ENCODE results near the gene DENND1B. TPM values are rescaled to one million over a fixed set of nuclear protein-coding genes. Genes with fewer than 3 reads are reported as not detected.

DENND1B gene
- total RNA-seq, 1 experiment from 2014 or later: 14.1 TPM

- H3K9me3 ChIP-seq (ENCODE audit: insufficient read depth, low read depth): no peaks in the 10 kb centered on the region
- POLR2A ChIA-PET (ENCODE audit: unreplicated experiment): no interaction called here
- intact Hi-C loops (cut with micrococcal nuclease; ENCODE audit: unreplicated experiment): no loop called here
These were observed 24.9 kb downstream of the DENND1B start for GRCh38 chr1:197750366-197750765.

GRCh38 chr1:197745911-197746310 lies 29.4 kb downstream of the DENND1B start:
- TF ChIP-seq, protein P1, sequence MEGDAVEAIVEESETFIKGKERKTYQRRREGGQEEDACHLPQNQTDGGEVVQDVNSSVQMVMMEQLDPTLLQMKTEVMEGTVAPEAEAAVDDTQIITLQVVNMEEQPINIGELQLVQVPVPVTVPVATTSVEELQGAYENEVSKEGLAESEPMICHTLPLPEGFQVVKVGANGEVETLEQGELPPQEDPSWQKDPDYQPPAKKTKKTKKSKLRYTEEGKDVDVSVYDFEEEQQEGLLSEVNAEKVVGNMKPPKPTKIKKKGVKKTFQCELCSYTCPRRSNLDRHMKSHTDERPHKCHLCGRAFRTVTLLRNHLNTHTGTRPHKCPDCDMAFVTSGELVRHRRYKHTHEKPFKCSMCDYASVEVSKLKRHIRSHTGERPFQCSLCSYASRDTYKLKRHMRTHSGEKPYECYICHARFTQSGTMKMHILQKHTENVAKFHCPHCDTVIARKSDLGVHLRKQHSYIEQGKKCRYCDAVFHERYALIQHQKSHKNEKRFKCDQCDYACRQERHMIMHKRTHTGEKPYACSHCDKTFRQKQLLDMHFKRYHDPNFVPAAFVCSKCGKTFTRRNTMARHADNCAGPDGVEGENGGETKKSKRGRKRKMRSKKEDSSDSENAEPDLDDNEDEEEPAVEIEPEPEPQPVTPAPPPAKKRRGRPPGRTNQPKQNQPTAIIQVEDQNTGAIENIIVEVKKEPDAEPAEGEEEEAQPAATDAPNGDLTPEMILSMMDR (conservative IDR thresholded peaks at IDR 0.05): no peak
- TF ChIP-seq EZH2 (IDR thresholded peaks at IDR 0.05; ENCODE audit: low read depth): no peak
- no peaks in the 10 kb centered on the region for H3K27me3 ChIP-seq (ENCODE audit: insufficient read depth, low read depth)
- H3K9me3 ChIP-seq (ENCODE audit: insufficient read depth, low read depth): no peaks in the 10 kb centered on the region
- ChIA-PET POLR2A (ENCODE audit: unreplicated experiment) (no interaction called here), CTCF (no interaction called here)
- H3K36me3 ChIP-seq (ENCODE audit: low read depth): no peaks in the 10 kb centered on the region
- intact Hi-C loops (cut with micrococcal nuclease; ENCODE audit: unreplicated experiment): no loop called here
- no peak for DNase-seq
- H3K27ac ChIP-seq: no peak overlapping the region
- H3K4me1 ChIP-seq (replicated peaks; ENCODE audit: insufficient read depth): no peaks in the 10 kb centered on the region
- peaks cover 16% of the 10 kb centered on the region for H3K79me2 ChIP-seq (ENCODE audit: low read depth)
- H3K9me2 ChIP-seq (ENCODE audit: insufficient read depth): no peaks in the 10 kb centered on the region
- no TSS peak for BruUV-seq (replicated peaks)
- H3K4me3 ChIP-seq: no peak overlapping the region
- no peak overlapping the region for H2AFZ ChIP-seq
- no peaks in the 10 kb centered on the region for H4K20me1 ChIP-seq (ENCODE audit: insufficient read depth)
- H3K4me2 ChIP-seq: no peak overlapping the region
- no peaks in the 10 kb centered on the region for H3F3A ChIP-seq (ENCODE audit: insufficient read depth, low read depth)

More at GRCh38 chr1:197750366-197750765, 24.9 kb downstream of the DENND1B start:
- no TSS peak for BruUV-seq (replicated peaks)
- TF ChIP-seq, protein P1 (conservative IDR thresholded peaks at IDR 0.05): no peak
- TF ChIP-seq EZH2 (IDR thresholded peaks at IDR 0.05; ENCODE audit: low read depth): no peak
- Histone ChIP-seq H3K4me2 (no peak overlapping the region), H3K9me2 (ENCODE audit: insufficient read depth) (no peaks in the 10 kb centered on the region), H4K20me1 (ENCODE audit: insufficient read depth) (no peaks in the 10 kb centered on the region), H3K27me3 (ENCODE audit: insufficient read depth, low read depth) (no peaks in the 10 kb centered on the region), H3K4me3 (no peak overlapping the region), H3K4me1 (replicated peaks; ENCODE audit: insufficient read depth) (no peaks in the 10 kb centered on the region), H3K27ac (no peak overlapping the region), H2AFZ (no peak overlapping the region), H3F3A (ENCODE audit: insufficient read depth, low read depth) (no peaks in the 10 kb centered on the region), H3K36me3 (ENCODE audit: low read depth) (no peaks in the 10 kb centered on the region), H3K79me2 (ENCODE audit: low read depth) (peaks cover 16% of the 10 kb centered on the region; the same call in 1 of the 2 replicates)
- CTCF ChIA-PET: no interaction called here
- no peak for DNase-seq

- no peak for TF ChIP-seq EZH2 (IDR thresholded peaks at IDR 0.05; ENCODE audit: low read depth)
- TF ChIP-seq, protein P1 (conservative IDR thresholded peaks at IDR 0.05): no peak
- Histone ChIP-seq H3K4me3 (no peak overlapping the region), H3K4me1 (replicated peaks; ENCODE audit: insufficient read depth) (no peaks in the 10 kb centered on the region), H3K9me2 (ENCODE audit: insufficient read depth) (no peaks in the 10 kb centered on the region), H2AFZ (no peak overlapping the region), H3K4me2 (no peak overlapping the region), H3F3A (ENCODE audit: insufficient read depth, low read depth) (no peaks in the 10 kb centered on the region), H3K27me3 (ENCODE audit: insufficient read depth, low read depth) (no peaks in the 10 kb centered on the region), H3K27ac (no peak overlapping the region), H3K36me3 (ENCODE audit: low read depth) (no peaks in the 10 kb centered on the region), H3K79me2 (ENCODE audit: low read depth) (peaks cover 16% of the 10 kb centered on the region), H4K20me1 (ENCODE audit: insufficient read depth) (no peaks in the 10 kb centered on the region), H3K9me3 (ENCODE audit: insufficient read depth, low read depth) (no peaks in the 10 kb centered on the region)
- CTCF ChIA-PET: no interaction called here
- intact Hi-C loops (cut with micrococcal nuclease; ENCODE audit: unreplicated experiment): no loop called here
- POLR2A ChIA-PET (ENCODE audit: unreplicated experiment): no interaction called here
- DNase-seq: no peak
- no TSS peak for BruUV-seq (replicated peaks)
These were observed 30.3 kb downstream of the DENND1B start for GRCh38 chr1:197744979-197745378.
